ENCODE results near the gene TMEM123. TPM values are rescaled to one million over a fixed set of nuclear protein-coding genes. Genes with fewer than 3 reads are reported as not detected.

Gene TMEM123
- total and polyA plus RNA-seq, 2 of the 13 experiments (the other 11 are each of a cell fraction or from before 2014, with no cell fraction given) = 365 to 2,761 TPM

DNA sequence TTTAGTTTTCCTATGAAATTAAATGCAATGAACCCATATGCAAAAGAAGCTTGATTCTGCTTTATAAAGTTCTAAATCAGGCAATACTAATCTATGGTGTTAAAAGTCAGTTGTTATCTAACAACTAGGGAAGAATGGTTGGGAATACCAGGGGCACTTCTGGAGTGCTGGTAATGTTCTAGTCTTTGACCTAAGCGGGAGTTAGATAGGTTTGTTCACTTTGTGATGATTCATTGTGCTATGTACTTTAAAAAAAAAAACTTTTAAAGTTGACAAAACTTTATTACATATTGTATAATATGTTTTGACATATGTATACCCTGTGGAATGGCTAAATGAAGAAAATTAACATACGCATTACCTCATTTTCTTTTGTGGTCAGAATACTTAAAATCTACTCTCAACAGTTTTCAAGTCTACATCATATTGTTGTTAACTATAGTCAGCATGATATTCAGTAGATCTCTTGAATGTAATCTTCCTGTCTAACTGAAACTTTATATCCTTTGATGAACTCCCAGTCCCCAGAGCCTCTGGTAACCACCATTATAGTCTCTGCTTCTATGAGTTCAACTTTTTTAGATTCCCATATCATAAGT is 66.3 kb downstream of the TMEM123 start:
- Histone ChIP-seq H3K4me2 (ENCODE audit: low read depth, low read length) (no peak overlapping the region), H3K4me3 (replicated peaks in 1 of 3; ENCODE audit: insufficient read depth in 1 of 3, low read depth in 2 of 3, low read length in 3 of 3) (no peak overlapping the region), H3K9me3 (ENCODE audit: low read length) (no peaks in the 10 kb centered on the region), H3K27me3 (ENCODE audit: control insufficient read depth in 1 of 2, insufficient read depth in 2 of 2, low read length in 2 of 2) (no peaks in the 10 kb centered on the region), H3K79me2 (ENCODE audit: insufficient read depth, low read length) (no peaks in the 10 kb centered on the region), H3K9ac (ENCODE audit: insufficient read depth, low read depth, low read length) (no peak overlapping the region), H2AFZ (ENCODE audit: low read length) (no peak overlapping the region), H3K27ac (ENCODE audit: extremely low read length, insufficient read depth, low read length) (no peak overlapping the region), H3K4me1 (ENCODE audit: insufficient read depth, low read length) (no peaks in the 10 kb centered on the region), H4K20me1 (ENCODE audit: insufficient read depth, low read length) (no peaks in the 10 kb centered on the region; the same call in 1 of the 2 replicates), H3K36me3 (replicated peaks in 1 of 2; ENCODE audit: control insufficient read depth in 1 of 2, insufficient read depth in 2 of 2, low read length in 2 of 2) (peaks cover 4 to 27% of the 10 kb centered on the region in 2 experiments; a peak in 4 of 5 replicates)
- WGBS (ENCODE audit: low lambda C conversion rate) = 94% methylated on average over 2 of the region's 2 CpGs
- FAIRE-seq = no peak
- in situ Hi-C loops (cut with HindIII; ENCODE audit: extremely low pct_ligation_motif_present, low pct_unique_long_range_greater_than_20kb) (loop anchor here (5.0 kb wide), 1 partner anchor 111 kb away; no protein-coding TSS in a partner anchor), intact Hi-C loops (cut with micrococcal nuclease; ENCODE audit: unreplicated experiment) (no loop called here)
- ATAC-seq = no peak
- CTCF ChIA-PET (ENCODE audit: low intra/inter-chr PET ratio, low total read pairs) = no interaction called here
- DNase-seq (ENCODE audit: low spot score) = no peak
- POLR2A ChIA-PET = no interaction called here
- TF ChIP-seq, protein P1, sequence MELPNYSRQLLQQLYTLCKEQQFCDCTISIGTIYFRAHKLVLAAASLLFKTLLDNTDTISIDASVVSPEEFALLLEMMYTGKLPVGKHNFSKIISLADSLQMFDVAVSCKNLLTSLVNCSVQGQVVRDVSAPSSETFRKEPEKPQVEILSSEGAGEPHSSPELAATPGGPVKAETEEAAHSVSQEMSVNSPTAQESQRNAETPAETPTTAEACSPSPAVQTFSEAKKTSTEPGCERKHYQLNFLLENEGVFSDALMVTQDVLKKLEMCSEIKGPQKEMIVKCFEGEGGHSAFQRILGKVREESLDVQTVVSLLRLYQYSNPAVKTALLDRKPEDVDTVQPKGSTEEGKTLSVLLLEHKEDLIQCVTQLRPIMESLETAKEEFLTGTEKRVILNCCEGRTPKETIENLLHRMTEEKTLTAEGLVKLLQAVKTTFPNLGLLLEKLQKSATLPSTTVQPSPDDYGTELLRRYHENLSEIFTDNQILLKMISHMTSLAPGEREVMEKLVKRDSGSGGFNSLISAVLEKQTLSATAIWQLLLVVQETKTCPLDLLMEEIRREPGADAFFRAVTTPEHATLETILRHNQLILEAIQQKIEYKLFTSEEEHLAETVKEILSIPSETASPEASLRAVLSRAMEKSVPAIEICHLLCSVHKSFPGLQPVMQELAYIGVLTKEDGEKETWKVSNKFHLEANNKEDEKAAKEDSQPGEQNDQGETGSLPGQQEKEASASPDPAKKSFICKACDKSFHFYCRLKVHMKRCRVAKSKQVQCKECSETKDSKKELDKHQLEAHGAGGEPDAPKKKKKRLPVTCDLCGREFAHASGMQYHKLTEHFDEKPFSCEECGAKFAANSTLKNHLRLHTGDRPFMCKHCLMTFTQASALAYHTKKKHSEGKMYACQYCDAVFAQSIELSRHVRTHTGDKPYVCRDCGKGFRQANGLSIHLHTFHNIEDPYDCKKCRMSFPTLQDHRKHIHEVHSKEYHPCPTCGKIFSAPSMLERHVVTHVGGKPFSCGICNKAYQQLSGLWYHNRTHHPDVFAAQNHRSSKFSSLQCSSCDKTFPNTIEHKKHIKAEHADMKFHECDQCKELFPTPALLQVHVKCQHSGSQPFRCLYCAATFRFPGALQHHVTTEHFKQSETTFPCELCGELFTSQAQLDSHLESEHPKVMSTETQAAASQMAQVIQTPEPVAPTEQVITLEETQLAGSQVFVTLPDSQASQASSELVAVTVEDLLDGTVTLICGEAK (IDR thresholded peaks at IDR 0.05) = peak; percentile 45; the same call in 1 of the 2 replicates
- TF ChIP-seq, protein P1 (CRISPR knock-in tag; IDR thresholded peaks at IDR 0.05) = no peak
- TF ChIP-seq, protein P2, sequence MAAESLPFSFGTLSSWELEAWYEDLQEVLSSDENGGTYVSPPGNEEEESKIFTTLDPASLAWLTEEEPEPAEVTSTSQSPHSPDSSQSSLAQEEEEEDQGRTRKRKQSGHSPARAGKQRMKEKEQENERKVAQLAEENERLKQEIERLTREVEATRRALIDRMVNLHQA (CRISPR knock-in tag; IDR thresholded peaks at IDR 0.05) = no peak
- no TSS peak for BruUV-seq (replicated peaks)

Data from HepG2 (cell line).